ENCODE measurements around the gene SYNGAP1. TPM values are rescaled to one million over a fixed set of nuclear protein-coding genes. Genes with fewer than 3 reads are reported as not detected.

SYNGAP1 gene
- total and polyA plus RNA-seq, 2 of the 8 experiments (the other 6 are each of a cell fraction or from before 2014, with no cell fraction given): 31.0 to 101 TPM

DNA sequence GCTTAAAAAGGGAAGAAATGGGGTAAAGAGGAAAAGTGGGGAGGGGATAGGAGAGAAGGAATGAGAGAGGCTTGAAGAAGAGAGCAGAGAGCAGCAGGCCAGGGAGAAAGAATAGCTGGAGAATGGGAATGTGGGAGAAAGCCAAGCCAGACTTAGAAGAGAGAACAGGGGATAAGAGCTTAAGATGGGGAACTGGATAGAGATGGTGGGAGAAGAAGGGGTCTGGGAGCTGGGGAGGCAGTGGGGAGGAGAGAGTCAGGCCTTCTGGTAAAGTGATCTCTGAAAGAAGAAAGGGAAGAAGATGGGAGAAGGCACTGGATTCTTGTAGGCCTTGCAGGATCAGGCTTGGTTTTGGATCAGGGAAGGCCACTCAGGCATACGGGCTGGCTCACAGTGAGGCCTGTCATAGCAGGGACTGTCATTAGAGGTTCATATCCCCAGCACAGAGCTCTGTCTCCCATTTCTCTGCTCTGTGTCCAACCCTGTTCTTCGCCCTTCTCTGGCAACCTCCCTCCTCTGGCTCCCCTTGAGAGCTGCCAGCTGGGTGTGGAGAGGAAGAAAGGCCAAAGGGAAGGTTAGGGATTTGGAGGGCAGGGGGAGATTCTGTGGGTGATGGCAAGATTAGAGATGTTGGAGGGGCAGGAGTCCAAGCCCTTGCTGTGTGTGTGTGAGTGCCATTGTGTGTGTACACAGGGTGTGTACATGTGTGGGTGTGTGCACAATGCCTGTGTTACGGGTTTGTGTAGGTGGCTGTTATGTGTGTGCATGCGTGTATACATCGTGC is 9.3 kb downstream of the SYNGAP1 start (continued):
- TF ChIP-seq SUZ12 (IDR thresholded peaks at IDR 0.05; ENCODE audit: low read length) (no peak), TBP (IDR thresholded peaks at IDR 0.05; ENCODE audit: low read depth, low read length) (no peak), EP300 (IDR thresholded peaks at IDR 0.05; ENCODE audit: borderline replicate concordance in 1 of 2, low read depth in 2 of 2, low read length in 2 of 2) (no peak), JUN (IDR thresholded peaks at IDR 0.05; ENCODE audit: low read depth, low read length) (no peak), SP4 (IDR thresholded peaks at IDR 0.05; ENCODE audit: low read length) (no peak)
- TF ChIP-seq, protein P1, sequence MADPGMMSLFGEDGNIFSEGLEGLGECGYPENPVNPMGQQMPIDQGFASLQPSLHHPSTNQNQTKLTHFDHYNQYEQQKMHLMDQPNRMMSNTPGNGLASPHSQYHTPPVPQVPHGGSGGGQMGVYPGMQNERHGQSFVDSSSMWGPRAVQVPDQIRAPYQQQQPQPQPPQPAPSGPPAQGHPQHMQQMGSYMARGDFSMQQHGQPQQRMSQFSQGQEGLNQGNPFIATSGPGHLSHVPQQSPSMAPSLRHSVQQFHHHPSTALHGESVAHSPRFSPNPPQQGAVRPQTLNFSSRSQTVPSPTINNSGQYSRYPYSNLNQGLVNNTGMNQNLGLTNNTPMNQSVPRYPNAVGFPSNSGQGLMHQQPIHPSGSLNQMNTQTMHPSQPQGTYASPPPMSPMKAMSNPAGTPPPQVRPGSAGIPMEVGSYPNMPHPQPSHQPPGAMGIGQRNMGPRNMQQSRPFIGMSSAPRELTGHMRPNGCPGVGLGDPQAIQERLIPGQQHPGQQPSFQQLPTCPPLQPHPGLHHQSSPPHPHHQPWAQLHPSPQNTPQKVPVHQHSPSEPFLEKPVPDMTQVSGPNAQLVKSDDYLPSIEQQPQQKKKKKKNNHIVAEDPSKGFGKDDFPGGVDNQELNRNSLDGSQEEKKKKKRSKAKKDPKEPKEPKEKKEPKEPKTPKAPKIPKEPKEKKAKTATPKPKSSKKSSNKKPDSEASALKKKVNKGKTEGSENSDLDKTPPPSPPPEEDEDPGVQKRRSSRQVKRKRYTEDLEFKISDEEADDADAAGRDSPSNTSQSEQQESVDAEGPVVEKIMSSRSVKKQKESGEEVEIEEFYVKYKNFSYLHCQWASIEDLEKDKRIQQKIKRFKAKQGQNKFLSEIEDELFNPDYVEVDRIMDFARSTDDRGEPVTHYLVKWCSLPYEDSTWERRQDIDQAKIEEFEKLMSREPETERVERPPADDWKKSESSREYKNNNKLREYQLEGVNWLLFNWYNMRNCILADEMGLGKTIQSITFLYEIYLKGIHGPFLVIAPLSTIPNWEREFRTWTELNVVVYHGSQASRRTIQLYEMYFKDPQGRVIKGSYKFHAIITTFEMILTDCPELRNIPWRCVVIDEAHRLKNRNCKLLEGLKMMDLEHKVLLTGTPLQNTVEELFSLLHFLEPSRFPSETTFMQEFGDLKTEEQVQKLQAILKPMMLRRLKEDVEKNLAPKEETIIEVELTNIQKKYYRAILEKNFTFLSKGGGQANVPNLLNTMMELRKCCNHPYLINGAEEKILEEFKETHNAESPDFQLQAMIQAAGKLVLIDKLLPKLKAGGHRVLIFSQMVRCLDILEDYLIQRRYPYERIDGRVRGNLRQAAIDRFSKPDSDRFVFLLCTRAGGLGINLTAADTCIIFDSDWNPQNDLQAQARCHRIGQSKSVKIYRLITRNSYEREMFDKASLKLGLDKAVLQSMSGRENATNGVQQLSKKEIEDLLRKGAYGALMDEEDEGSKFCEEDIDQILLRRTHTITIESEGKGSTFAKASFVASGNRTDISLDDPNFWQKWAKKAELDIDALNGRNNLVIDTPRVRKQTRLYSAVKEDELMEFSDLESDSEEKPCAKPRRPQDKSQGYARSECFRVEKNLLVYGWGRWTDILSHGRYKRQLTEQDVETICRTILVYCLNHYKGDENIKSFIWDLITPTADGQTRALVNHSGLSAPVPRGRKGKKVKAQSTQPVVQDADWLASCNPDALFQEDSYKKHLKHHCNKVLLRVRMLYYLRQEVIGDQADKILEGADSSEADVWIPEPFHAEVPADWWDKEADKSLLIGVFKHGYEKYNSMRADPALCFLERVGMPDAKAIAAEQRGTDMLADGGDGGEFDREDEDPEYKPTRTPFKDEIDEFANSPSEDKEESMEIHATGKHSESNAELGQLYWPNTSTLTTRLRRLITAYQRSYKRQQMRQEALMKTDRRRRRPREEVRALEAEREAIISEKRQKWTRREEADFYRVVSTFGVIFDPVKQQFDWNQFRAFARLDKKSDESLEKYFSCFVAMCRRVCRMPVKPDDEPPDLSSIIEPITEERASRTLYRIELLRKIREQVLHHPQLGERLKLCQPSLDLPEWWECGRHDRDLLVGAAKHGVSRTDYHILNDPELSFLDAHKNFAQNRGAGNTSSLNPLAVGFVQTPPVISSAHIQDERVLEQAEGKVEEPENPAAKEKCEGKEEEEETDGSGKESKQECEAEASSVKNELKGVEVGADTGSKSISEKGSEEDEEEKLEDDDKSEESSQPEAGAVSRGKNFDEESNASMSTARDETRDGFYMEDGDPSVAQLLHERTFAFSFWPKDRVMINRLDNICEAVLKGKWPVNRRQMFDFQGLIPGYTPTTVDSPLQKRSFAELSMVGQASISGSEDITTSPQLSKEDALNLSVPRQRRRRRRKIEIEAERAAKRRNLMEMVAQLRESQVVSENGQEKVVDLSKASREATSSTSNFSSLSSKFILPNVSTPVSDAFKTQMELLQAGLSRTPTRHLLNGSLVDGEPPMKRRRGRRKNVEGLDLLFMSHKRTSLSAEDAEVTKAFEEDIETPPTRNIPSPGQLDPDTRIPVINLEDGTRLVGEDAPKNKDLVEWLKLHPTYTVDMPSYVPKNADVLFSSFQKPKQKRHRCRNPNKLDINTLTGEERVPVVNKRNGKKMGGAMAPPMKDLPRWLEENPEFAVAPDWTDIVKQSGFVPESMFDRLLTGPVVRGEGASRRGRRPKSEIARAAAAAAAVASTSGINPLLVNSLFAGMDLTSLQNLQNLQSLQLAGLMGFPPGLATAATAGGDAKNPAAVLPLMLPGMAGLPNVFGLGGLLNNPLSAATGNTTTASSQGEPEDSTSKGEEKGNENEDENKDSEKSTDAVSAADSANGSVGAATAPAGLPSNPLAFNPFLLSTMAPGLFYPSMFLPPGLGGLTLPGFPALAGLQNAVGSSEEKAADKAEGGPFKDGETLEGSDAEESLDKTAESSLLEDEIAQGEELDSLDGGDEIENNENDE (IDR thresholded peaks at IDR 0.05; ENCODE audit: insufficient replicate concordance, low read length): no peak
